ENCODE data around the gene E2F3.

DNA sequence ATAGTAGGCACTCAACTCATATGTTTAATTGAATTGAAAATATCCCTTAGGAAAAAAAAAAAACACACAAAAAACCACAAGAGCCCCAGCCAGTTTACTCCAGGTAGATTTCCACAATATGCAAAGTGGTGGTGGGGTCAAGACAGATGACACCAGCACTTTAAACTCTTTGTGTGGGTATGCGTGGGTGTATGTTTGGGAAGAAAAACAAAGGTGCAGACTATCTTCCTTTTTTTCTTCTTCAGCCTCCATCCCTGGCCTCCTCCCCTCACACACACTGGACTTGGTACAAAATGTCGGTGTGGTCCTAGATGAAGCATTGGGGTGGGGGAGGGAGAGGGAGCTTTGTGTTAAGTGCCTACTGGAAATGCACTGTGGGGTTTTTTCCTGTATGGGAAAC, 90.4 kb downstream of the E2F3 start:
- TF ChIP-seq POLR2A (IDR thresholded peaks at IDR 0.05), result no peak
- TF ChIP-seq, protein P1, sequence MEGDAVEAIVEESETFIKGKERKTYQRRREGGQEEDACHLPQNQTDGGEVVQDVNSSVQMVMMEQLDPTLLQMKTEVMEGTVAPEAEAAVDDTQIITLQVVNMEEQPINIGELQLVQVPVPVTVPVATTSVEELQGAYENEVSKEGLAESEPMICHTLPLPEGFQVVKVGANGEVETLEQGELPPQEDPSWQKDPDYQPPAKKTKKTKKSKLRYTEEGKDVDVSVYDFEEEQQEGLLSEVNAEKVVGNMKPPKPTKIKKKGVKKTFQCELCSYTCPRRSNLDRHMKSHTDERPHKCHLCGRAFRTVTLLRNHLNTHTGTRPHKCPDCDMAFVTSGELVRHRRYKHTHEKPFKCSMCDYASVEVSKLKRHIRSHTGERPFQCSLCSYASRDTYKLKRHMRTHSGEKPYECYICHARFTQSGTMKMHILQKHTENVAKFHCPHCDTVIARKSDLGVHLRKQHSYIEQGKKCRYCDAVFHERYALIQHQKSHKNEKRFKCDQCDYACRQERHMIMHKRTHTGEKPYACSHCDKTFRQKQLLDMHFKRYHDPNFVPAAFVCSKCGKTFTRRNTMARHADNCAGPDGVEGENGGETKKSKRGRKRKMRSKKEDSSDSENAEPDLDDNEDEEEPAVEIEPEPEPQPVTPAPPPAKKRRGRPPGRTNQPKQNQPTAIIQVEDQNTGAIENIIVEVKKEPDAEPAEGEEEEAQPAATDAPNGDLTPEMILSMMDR (IDR thresholded peaks at IDR 0.05), result no peak

Measured in right lobe of liver (tissue), 4 donors.